GM12873 (cell line): ENCODE results near the gene COX8A.

ENCODE experiments used
- TF ChIP-seq, protein P1 (sequence below): IDR thresholded peaks from 2 replicates; pipeline ENCODE4 v1.5.1; 2012; ENCODE audit warnings: low read depth, mild to moderate bottlenecking, moderate library complexity, low read length, control low read depth; ENCODE audit not compliant: insufficient read depth; ENCODE audit errors: missing control alignments

COX8A gene

DNA sequence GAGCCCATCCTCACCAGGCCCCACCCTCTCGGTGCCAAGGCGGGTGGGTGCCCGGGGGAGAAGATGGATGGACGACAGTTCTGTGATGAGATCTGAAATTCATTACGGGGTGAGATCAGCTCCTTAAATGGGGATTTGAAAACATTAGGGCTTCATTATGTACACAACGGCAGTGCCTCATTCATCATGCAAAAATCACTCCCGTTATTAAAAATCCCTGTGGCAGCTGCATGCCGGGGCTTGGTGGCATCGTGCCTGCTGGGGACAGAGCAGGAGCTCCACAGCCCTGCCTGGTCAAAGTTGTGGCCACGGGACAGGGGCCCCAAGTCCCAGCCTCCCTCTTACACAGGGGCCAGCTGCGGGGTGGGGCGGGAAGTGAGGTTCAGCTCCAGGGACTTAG is 32.0 kb downstream of the COX8A start:
- TF ChIP-seq, protein P1, sequence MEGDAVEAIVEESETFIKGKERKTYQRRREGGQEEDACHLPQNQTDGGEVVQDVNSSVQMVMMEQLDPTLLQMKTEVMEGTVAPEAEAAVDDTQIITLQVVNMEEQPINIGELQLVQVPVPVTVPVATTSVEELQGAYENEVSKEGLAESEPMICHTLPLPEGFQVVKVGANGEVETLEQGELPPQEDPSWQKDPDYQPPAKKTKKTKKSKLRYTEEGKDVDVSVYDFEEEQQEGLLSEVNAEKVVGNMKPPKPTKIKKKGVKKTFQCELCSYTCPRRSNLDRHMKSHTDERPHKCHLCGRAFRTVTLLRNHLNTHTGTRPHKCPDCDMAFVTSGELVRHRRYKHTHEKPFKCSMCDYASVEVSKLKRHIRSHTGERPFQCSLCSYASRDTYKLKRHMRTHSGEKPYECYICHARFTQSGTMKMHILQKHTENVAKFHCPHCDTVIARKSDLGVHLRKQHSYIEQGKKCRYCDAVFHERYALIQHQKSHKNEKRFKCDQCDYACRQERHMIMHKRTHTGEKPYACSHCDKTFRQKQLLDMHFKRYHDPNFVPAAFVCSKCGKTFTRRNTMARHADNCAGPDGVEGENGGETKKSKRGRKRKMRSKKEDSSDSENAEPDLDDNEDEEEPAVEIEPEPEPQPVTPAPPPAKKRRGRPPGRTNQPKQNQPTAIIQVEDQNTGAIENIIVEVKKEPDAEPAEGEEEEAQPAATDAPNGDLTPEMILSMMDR, result no peak

DNA sequence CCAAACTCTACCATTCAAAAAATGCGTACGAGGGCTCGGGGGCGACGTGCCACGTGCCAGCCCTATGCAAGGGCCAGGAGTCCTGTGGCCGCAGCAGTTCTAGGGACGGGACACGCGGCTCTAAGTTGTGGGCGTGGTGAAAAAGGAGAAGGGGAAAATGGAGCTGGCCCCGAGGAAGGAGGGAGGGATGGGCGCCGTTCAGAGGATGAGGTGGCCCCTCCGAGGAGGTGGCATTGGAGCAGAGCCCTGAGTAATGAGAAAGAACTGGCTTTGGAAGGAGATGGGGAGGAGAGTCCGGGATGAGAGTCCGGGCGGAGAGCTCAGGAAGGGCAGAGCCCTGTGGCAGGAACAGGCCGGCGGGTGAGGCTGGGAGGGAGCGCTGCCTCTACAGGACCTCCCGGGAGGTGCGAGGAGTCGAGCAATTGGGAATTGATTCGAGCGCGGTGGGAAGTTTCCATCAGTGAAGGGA is 32.8 kb downstream of the COX8A start:
- TF ChIP-seq, protein P1, result no peak

DNA sequence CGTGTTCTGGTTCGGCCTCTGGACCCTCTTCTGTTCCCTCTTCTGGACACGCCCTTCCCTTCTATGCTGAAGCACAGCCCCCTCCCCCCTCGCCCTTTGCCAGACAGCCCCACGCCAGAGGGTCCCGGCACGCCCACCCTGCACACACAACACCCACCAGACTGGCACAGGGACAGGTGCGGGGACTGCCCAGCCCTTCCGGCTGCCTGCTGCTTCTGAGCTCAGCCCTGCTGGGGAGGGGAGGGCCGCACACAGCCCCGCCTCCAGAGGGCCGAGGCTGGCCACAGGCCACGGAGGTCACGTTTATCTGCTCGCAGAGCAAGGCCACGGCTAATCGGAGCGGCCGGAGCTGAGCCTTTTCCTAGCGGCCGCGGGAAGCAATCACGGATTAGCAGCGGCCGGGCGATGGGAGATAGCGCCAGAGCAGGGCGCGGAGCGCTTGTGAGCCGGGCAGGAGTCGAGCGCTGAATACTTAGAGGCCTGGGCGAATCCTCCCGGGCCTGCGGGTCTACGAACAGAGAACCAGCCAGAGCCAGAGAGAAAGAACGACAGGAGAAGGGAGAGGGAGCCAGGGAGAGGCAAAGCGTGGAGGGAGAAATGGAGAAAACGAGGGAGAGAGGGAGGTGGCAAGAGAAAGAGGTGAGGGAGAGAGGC is 33.3 kb downstream of the COX8A start:
- TF ChIP-seq, protein P1, result no peak

- TF ChIP-seq, protein P1, result no peak
Observed at GRCh38 chr11:64008283-64008913, 34.0 kb downstream of the COX8A start.

DNA sequence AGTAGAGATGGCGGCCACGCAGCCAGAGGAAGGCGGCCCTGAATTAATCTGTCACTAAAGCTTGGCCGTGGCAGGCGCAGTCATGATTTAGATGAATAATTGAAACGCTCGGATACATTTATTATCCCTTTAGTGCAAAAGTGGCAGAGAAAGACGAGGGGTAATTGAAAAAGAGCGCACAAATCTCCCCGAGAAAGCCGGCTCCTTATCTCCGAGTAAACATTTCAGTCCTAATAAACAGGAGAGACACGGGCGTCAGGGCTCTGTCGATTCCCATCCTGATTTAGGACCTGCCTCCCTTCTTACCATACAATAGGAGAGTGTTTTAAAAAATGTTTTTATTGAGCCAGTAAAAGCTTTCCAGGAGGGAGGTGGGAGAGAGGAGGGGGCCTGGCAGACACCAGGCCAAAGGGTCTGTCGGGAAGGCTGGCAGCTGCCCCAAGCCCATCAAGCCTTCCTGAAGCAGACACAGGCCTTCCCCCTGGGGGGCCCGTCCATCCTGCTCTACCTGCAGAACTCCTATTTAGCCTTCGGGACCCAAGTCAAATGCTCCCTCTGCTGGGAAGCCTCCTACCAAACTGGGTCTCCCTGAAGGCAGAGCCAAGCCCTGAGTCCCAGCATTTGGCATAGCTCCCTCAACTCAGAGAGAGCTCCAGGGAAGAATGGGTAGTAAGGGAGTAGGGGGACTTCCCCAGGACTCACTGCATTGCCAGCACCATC is 34.7 kb downstream of the COX8A start:
- TF ChIP-seq, protein P1, result no peak

- TF ChIP-seq, protein P1, result no peak
Observed at GRCh38 chr11:64009710-64010109, 35.3 kb downstream of the COX8A start.

DNA sequence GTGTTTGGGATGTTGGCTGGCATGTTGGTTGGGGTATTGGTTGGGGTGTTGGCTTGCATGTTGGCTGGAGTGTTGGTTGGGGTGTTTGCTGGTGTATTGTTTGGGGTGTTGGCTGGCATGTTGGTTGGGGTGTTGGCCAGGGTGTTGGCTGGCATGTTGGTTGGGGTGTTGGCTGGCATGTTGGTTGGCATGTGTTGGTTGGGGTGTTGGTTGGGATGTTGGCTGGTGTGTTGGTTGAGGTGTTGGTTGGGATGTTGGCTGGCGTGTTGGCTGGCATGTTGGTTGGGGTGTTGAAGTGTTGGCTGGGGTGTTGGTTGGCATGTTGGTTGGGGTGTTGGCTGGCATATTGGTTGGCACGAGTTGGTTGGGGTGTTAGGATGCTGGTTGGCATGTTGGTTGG is 36.4 kb downstream of the COX8A start:
- TF ChIP-seq, protein P1, result no peak
